ENCODE measurements around the gene CFAP300. TPM values are rescaled to one million over a fixed set of nuclear protein-coding genes. Genes with fewer than 3 reads are reported as not detected.

CFAP300 gene
- total RNA-seq, 1 donor from 2014 or later: 0.64 TPM

GRCh38 chr11:102099755-102100154, 52.5 kb downstream of the CFAP300 start:
- Histone ChIP-seq H3K36me3 (ENCODE audit: insufficient read depth, low read length) (no peaks in the 10 kb centered on the region), H3K79me2 (ENCODE audit: insufficient read depth, low read length) (no peaks in the 10 kb centered on the region), H3K9me3 (ENCODE audit: insufficient read depth, low read depth, low read length) (no peaks in the 10 kb centered on the region), H3K9ac (ENCODE audit: low read length) (no peak overlapping the region), H2AFZ (ENCODE audit: low read depth, low read length) (no peak overlapping the region), H3K4me2 (ENCODE audit: low read length) (no peak overlapping the region), H4K20me1 (ENCODE audit: insufficient read depth, low read length) (no peaks in the 10 kb centered on the region), H3K4me3 (ENCODE audit: insufficient read depth, low read depth, low read length) (no peak overlapping the region), H3K4me1 (ENCODE audit: insufficient read depth, low read length) (no peaks in the 10 kb centered on the region), H3K27ac (ENCODE audit: low read depth, low read length) (no peak overlapping the region), H3K27me3 (ENCODE audit: insufficient read depth, low read length) (no peaks in the 10 kb centered on the region)
- peaks cover 7% of the 10 kb centered on the region for H3K4me1 Mint-ChIP-seq (ENCODE audit: low read depth, unreplicated experiment)
- FAIRE-seq: no peak
- no peaks in the 10 kb centered on the region for H3K9me3 Mint-ChIP-seq (ENCODE audit: unreplicated experiment)
- H3K36me3 Mint-ChIP-seq (ENCODE audit: low read depth, unreplicated experiment): no peaks in the 10 kb centered on the region
- H3K4me3 Mint-ChIP-seq (ENCODE audit: unreplicated experiment): no peak overlapping the region
- no peaks in the 10 kb centered on the region for H3K27me3 Mint-ChIP-seq (ENCODE audit: low read depth, unreplicated experiment)
- TF ChIP-seq EZH2 (IDR thresholded peaks at IDR 0.05; ENCODE audit: insufficient read depth, low read length): no peak
- TF ChIP-seq, protein P1, sequence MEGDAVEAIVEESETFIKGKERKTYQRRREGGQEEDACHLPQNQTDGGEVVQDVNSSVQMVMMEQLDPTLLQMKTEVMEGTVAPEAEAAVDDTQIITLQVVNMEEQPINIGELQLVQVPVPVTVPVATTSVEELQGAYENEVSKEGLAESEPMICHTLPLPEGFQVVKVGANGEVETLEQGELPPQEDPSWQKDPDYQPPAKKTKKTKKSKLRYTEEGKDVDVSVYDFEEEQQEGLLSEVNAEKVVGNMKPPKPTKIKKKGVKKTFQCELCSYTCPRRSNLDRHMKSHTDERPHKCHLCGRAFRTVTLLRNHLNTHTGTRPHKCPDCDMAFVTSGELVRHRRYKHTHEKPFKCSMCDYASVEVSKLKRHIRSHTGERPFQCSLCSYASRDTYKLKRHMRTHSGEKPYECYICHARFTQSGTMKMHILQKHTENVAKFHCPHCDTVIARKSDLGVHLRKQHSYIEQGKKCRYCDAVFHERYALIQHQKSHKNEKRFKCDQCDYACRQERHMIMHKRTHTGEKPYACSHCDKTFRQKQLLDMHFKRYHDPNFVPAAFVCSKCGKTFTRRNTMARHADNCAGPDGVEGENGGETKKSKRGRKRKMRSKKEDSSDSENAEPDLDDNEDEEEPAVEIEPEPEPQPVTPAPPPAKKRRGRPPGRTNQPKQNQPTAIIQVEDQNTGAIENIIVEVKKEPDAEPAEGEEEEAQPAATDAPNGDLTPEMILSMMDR (IDR thresholded peaks at IDR 0.05; ENCODE audit: insufficient read depth, low read depth, low read length): no peak
- no peak overlapping the region for H3K27ac Mint-ChIP-seq (ENCODE audit: unreplicated experiment)
- DNase-seq (ENCODE audit: low read depth): no peak

DNA sequence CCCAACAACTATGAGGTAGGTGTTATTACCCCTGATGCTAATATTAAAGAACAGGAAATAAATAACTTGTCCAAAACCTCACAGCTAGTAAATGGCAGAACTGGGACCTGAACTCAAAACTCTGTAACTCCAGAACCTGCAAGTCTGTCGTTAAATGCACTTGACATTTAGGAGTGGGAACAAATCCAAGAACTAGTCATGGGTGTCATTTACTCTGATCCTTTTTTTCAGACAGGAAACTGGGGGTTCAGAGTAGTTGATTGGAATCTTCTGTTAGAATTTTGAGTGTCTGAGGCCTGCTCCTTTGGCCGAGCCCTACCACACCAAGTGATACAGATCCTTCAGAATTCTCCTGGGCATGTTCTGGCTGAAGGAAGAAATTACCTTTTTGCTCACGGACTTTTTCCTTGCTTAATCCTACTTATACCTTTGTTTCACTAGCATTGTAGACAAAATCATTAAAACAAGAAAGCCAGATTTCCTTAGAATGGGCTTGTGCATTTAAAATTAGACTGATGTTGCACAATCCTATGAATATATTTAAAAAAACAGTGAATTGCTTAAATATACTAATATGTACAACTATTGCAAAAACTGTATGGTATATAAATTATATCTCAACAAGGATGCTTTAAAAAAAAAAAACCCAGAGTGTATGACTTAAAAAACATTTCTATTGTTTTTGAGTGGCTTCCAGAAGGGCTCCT, 61.6 kb downstream of the CFAP300 start:
- Histone ChIP-seq H3K4me2 (ENCODE audit: low read length) (peak overlapping the region; percentile 93), H3K27ac (ENCODE audit: low read depth, low read length) (peak overlapping the region; percentile 99), H4K20me1 (ENCODE audit: insufficient read depth, low read length) (peaks cover 3% of the 10 kb centered on the region), H3K4me1 (ENCODE audit: insufficient read depth, low read length) (peaks cover 8% of the 10 kb centered on the region), H3K27me3 (ENCODE audit: insufficient read depth, low read length) (no peaks in the 10 kb centered on the region), H3K79me2 (ENCODE audit: insufficient read depth, low read length) (peaks cover 41% of the 10 kb centered on the region), H3K36me3 (ENCODE audit: insufficient read depth, low read length) (no peaks in the 10 kb centered on the region), H3K9me3 (ENCODE audit: insufficient read depth, low read depth, low read length) (no peaks in the 10 kb centered on the region), H3K4me3 (ENCODE audit: insufficient read depth, low read depth, low read length) (peak overlapping the region; percentile 97), H2AFZ (ENCODE audit: low read depth, low read length) (no peak overlapping the region), H3K9ac (ENCODE audit: low read length) (peak overlapping the region; percentile 100)
- no peak for TF ChIP-seq EZH2 (IDR thresholded peaks at IDR 0.05; ENCODE audit: insufficient read depth, low read length)
- TF ChIP-seq, protein P1 (IDR thresholded peaks at IDR 0.05; ENCODE audit: insufficient read depth, low read depth, low read length): no peak
- no peak for FAIRE-seq
- Mint-ChIP-seq H3K4me1 (ENCODE audit: low read depth, unreplicated experiment) (peaks cover under 1% of the 10 kb centered on the region), H3K9me3 (ENCODE audit: unreplicated experiment) (no peaks in the 10 kb centered on the region), H3K27me3 (ENCODE audit: low read depth, unreplicated experiment) (no peaks in the 10 kb centered on the region), H3K36me3 (ENCODE audit: low read depth, unreplicated experiment) (no peaks in the 10 kb centered on the region), H3K4me3 (ENCODE audit: unreplicated experiment) (peak overlapping the region; percentile 96), H3K27ac (ENCODE audit: unreplicated experiment) (no peak overlapping the region)
- DNase-seq (ENCODE audit: low read depth): no peak

All from astrocyte (in vitro differentiated cells and primary cell).